ENCODE results near the gene PBX1. TPM values are rescaled to one million over a fixed set of nuclear protein-coding genes. Genes with fewer than 3 reads are reported as not detected.

Gene PBX1
- total and polyA plus RNA-seq, 4 donors = 14.0 to 125 (median 40.0) TPM

- intact Hi-C loops (cut with DNase I) = no loop called here
- no peak overlapping the region for H3K27ac ChIP-seq (ENCODE audit: low read depth in 1 of 2, low read length in 2 of 2)
- 51 to 63% methylated on average over 5 of the region's 5 CpGs for WGBS, 2 donors
- H3K4me3 ChIP-seq (ENCODE audit: low read length in 2 of 2) = no peak overlapping the region
- no peaks in the 10 kb centered on the region for H3K36me3 ChIP-seq (ENCODE audit: control insufficient read depth in 1 of 2, insufficient read depth in 2 of 2, low read length in 1 of 2)
- peaks cover 0 to 9% of the 10 kb centered on the region in 2 donors for H3K4me1 ChIP-seq (ENCODE audit: control insufficient read depth in 1 of 2, insufficient read depth in 2 of 2, low read length in 2 of 2)
- DNase-seq = no peak
- H3K27me3 ChIP-seq (ENCODE audit: control insufficient read depth in 1 of 2, insufficient read depth in 2 of 2, low read length in 1 of 2) = no peaks in the 10 kb centered on the region
- no peaks in the 10 kb centered on the region for H3K9me3 ChIP-seq (ENCODE audit: control insufficient read depth, low read length)
- no peak for ATAC-seq (ENCODE audit: low FRiP score)
These were observed 187.6 kb downstream of the PBX1 start for GRCh38 chr1:164746632-164747031.

- WGBS, 2 donors = 23 to 28% methylated on average over 10 of the region's 10 CpGs
- no peaks in the 10 kb centered on the region for H3K36me3 ChIP-seq (ENCODE audit: control insufficient read depth in 1 of 2, insufficient read depth in 2 of 2, low read length in 1 of 2)
- ATAC-seq (ENCODE audit: low FRiP score) (peak; percentile 83), DNase-seq (no peak)
- peaks cover 0 to 9% of the 10 kb centered on the region in 2 donors for H3K4me1 ChIP-seq (ENCODE audit: control insufficient read depth in 1 of 2, insufficient read depth in 2 of 2, low read length in 2 of 2)
- H3K9me3 ChIP-seq (ENCODE audit: control insufficient read depth, low read length) = no peaks in the 10 kb centered on the region
- H3K27me3 ChIP-seq (ENCODE audit: control insufficient read depth in 1 of 2, insufficient read depth in 2 of 2, low read length in 1 of 2) = no peaks in the 10 kb centered on the region
- H3K27ac ChIP-seq (ENCODE audit: low read depth in 1 of 2, low read length in 2 of 2) = peak overlapping the region in 1 of 2 donors; percentile 48
- no peak overlapping the region for H3K4me3 ChIP-seq (ENCODE audit: low read length in 2 of 2)
- intact Hi-C loops (cut with DNase I) = no loop called here
These were observed 189.4 kb downstream of the PBX1 start for GRCh38 chr1:164748253-164748899.

DNA sequence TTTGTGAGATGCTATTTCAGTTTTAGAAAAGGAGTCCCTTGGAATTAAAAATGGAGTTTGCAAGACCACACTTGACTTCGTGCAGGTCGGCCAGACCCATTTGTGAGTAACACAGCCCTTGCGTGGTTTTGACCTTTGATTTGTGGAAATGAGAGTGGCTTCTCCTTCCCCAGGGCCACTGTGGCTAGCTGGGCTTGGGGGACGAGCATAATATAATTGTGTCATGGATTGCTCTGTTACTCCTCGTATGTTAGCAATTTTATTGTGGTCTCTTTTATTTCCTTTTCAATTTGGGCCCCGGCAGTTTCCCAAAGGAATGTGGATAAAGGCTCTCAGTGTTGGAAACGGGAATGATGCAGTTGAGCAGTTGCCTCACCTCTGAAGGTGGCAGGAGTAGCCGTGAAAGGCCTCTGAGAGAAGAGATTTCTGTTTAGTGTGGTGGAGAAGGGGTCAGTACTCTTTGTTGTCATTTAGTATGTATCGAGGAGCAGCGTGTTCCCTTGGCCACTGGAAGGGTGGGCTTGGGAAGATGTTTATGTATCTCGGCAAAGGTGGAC is 194.6 kb downstream of the PBX1 start:
- Histone ChIP-seq H3K4me1 (ENCODE audit: control insufficient read depth in 1 of 2, insufficient read depth in 2 of 2, low read length in 2 of 2) (peaks cover 0 to 6% of the 10 kb centered on the region in 2 donors), H3K36me3 (ENCODE audit: control insufficient read depth in 1 of 2, insufficient read depth in 2 of 2, low read length in 1 of 2) (no peaks in the 10 kb centered on the region), H3K27ac (ENCODE audit: low read depth in 1 of 2, low read length in 2 of 2) (peak overlapping the region in 1 of 2 donors; percentile 81), H3K4me3 (ENCODE audit: low read length in 2 of 2) (no peak overlapping the region), H3K9me3 (ENCODE audit: control insufficient read depth, low read length) (no peaks in the 10 kb centered on the region), H3K27me3 (ENCODE audit: control insufficient read depth in 1 of 2, insufficient read depth in 2 of 2, low read length in 1 of 2) (no peaks in the 10 kb centered on the region)
- ATAC-seq (ENCODE audit: low FRiP score) (no peak), DNase-seq (no peak)
- 27% methylated on average over 11 of the region's 11 CpGs for WGBS, 2 donors
- intact Hi-C loops (cut with DNase I) = loop anchor here (5.0 kb wide), 2 partner anchors 36 to 41 kb away; no protein-coding TSS in a partner anchor

DNA sequence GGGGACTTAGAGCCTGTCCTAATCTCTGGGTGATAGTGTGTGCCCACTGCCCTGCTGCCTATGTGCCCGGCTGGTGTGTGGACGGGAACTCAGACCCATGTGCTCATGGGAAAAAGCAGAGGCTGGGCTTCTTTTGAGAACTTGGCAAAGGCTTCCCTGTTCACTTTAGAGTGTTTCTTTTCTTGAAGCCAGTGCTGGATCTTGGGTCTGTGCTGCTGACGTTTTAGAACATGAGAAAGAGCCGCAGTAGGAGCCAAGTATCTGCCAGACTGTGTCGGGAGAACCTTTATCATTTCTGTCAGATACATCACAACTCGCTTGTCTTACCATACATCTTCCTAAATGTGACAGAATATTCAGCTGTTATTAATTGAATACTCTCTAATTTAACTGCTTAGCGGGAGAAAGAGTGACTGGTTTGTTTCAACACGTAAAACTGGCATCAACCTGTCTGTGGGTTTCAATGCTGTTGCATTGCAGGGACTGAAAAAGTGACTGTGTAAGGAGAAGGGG is 195.2 kb downstream of the PBX1 start:
- Histone ChIP-seq H3K27me3 (ENCODE audit: control insufficient read depth in 1 of 2, insufficient read depth in 2 of 2, low read length in 1 of 2) (no peaks in the 10 kb centered on the region), H3K9me3 (ENCODE audit: control insufficient read depth, low read length) (no peaks in the 10 kb centered on the region), H3K4me1 (ENCODE audit: control insufficient read depth in 1 of 2, insufficient read depth in 2 of 2, low read length in 2 of 2) (peaks cover 0 to 4% of the 10 kb centered on the region in 2 donors), H3K4me3 (ENCODE audit: low read length in 2 of 2) (peak overlapping the region; percentile 14 to 57), H3K27ac (ENCODE audit: low read depth in 1 of 2, low read length in 2 of 2) (peak overlapping the region in 1 of 2 donors; percentile 81), H3K36me3 (ENCODE audit: control insufficient read depth in 1 of 2, insufficient read depth in 2 of 2, low read length in 1 of 2) (no peaks in the 10 kb centered on the region)
- ATAC-seq (ENCODE audit: low FRiP score) (peak; percentile 81), DNase-seq (peak; percentile 54 to 76)
- intact Hi-C loops (cut with DNase I) = loop anchor here (5.0 kb wide), 2 partner anchors 37 to 42 kb away; no protein-coding TSS in a partner anchor
- 4 to 7% methylated on average over 8 of the region's 8 CpGs for WGBS, 2 donors

GRCh38 chr1:164755690-164756089 is 196.7 kb downstream of the PBX1 start:
- WGBS, 2 donors = 48% methylated on average over 4 of the region's 4 CpGs
- intact Hi-C loops (cut with DNase I) = no loop called here
- DNase-seq = no peak
- Histone ChIP-seq H3K4me3 (ENCODE audit: low read length in 2 of 2) (no peak overlapping the region), H3K4me1 (ENCODE audit: control insufficient read depth in 1 of 2, insufficient read depth in 2 of 2, low read length in 2 of 2) (peaks cover 0 to 5% of the 10 kb centered on the region in 2 donors), H3K27ac (ENCODE audit: low read depth in 1 of 2, low read length in 2 of 2) (no peak overlapping the region), H3K27me3 (ENCODE audit: control insufficient read depth in 1 of 2, insufficient read depth in 2 of 2, low read length in 1 of 2) (no peaks in the 10 kb centered on the region), H3K9me3 (ENCODE audit: control insufficient read depth, low read length) (no peaks in the 10 kb centered on the region), H3K36me3 (ENCODE audit: control insufficient read depth in 1 of 2, insufficient read depth in 2 of 2, low read length in 1 of 2) (no peaks in the 10 kb centered on the region)
- no peak for ATAC-seq (ENCODE audit: low FRiP score)

DNA sequence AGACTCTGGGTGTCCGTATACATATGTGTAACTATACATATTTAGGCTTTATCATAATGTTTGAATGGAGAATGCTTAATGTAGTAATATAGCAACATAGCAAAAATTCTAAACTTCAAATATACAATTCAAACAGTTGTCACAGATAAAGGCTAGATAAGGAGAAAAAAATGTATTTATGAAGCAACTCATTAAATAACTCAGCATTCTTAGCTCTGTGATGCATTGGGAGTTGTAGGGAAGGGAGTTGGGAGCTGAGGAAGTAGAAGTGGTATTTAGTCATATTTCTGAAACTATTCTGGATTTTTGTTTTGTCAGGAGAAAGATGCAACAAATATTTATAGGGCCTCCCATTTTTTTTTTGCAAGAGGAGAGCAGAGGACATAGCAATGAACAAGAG is 197.8 kb downstream of the PBX1 start:
- H3K4me3 ChIP-seq (ENCODE audit: low read length in 2 of 2) = no peak overlapping the region
- no peaks in the 10 kb centered on the region for H3K36me3 ChIP-seq (ENCODE audit: control insufficient read depth in 1 of 2, insufficient read depth in 2 of 2, low read length in 1 of 2)
- H3K9me3 ChIP-seq (ENCODE audit: control insufficient read depth, low read length) = no peaks in the 10 kb centered on the region
- H3K27ac ChIP-seq (ENCODE audit: low read depth in 1 of 2, low read length in 2 of 2) = no peak overlapping the region
- intact Hi-C loops (cut with DNase I) = no loop called here
- WGBS, 2 donors = 97 to 98% methylated on average over 1 of the region's 1 CpG
- DNase-seq (no peak), ATAC-seq (ENCODE audit: low FRiP score) (no peak)
- peaks cover 0 to 8% of the 10 kb centered on the region in 2 donors for H3K4me1 ChIP-seq (ENCODE audit: control insufficient read depth in 1 of 2, insufficient read depth in 2 of 2, low read length in 2 of 2)
- H3K27me3 ChIP-seq (ENCODE audit: control insufficient read depth in 1 of 2, insufficient read depth in 2 of 2, low read length in 1 of 2) = no peaks in the 10 kb centered on the region

- peaks cover 0 to 8% of the 10 kb centered on the region in 2 donors for H3K4me1 ChIP-seq (ENCODE audit: control insufficient read depth in 1 of 2, insufficient read depth in 2 of 2, low read length in 2 of 2)
- no peaks in the 10 kb centered on the region for H3K9me3 ChIP-seq (ENCODE audit: control insufficient read depth, low read length)
- H3K27ac ChIP-seq (ENCODE audit: low read depth in 1 of 2, low read length in 2 of 2) = no peak overlapping the region
- H3K4me3 ChIP-seq (ENCODE audit: low read length in 2 of 2) = no peak overlapping the region
- DNase-seq (no peak), ATAC-seq (ENCODE audit: low FRiP score) (peak; percentile 62)
- no peaks in the 10 kb centered on the region for H3K27me3 ChIP-seq (ENCODE audit: control insufficient read depth in 1 of 2, insufficient read depth in 2 of 2, low read length in 1 of 2)
- intact Hi-C loops (cut with DNase I) = no loop called here
- 13 to 38% methylated on average over 1 of the region's 1 CpG for WGBS, 2 donors
- H3K36me3 ChIP-seq (ENCODE audit: control insufficient read depth in 1 of 2, insufficient read depth in 2 of 2, low read length in 1 of 2) = no peaks in the 10 kb centered on the region
These were observed 198.6 kb downstream of the PBX1 start for GRCh38 chr1:164757625-164758024.

DNA sequence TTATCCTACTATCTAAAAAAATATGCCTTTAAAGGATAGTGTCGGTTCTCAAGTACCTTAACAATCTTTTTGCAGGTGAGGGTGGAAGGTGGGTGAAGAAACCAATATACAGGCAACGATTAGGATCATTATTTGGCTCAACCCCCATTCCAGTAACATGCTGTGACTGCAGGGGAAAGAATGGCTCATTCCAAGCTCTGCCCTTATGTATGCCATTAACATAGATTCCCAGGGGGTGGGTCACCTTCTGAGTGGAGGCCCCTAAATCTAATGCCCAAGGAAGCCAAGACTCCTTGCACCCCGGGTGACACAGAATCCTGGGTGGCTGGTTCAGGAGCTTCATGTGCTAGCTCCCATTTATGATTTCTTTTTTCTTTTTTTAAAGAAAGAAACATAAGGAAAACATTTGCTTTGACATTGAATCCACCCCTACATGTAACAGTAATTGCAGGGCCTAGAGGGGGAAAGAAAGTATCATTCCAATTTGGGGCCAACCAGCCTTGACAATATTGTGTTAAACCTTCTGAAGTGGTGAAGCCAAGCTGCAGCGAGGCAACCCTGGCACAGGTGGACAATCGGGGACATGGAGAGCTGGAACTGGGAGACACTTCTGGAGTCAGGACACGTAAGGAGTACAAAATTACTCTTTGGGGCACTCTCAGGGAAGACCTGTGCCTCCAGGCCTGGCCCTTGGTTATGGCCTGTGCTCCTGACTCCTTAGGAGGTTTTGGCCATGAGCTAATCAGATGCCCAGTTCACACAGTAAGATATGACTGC is 200.3 kb downstream of the PBX1 start:
- DNase-seq = no peak
- ATAC-seq (ENCODE audit: low FRiP score) = peak; percentile 16
- Histone ChIP-seq H3K4me3 (ENCODE audit: low read length in 2 of 2) (no peak overlapping the region), H3K9me3 (ENCODE audit: control insufficient read depth, low read length) (no peaks in the 10 kb centered on the region), H3K36me3 (ENCODE audit: control insufficient read depth in 1 of 2, insufficient read depth in 2 of 2, low read length in 1 of 2) (no peaks in the 10 kb centered on the region), H3K27me3 (ENCODE audit: control insufficient read depth in 1 of 2, insufficient read depth in 2 of 2, low read length in 1 of 2) (no peaks in the 10 kb centered on the region), H3K27ac (ENCODE audit: low read depth in 1 of 2, low read length in 2 of 2) (no peak overlapping the region), H3K4me1 (ENCODE audit: control insufficient read depth in 1 of 2, insufficient read depth in 2 of 2, low read length in 2 of 2) (peaks cover 0 to 8% of the 10 kb centered on the region in 2 donors)
- intact Hi-C loops (cut with DNase I) = no loop called here
- WGBS, 2 donors = 78 to 81% methylated on average over 6 of the region's 6 CpGs
